PC-3 (cell line): ENCODE data around the gene BUB1.
"Not testable (repeated sequence)": the region's sequence is repeated elsewhere in the genome, so short reads cannot be mapped to it uniquely, and the experiment has no call there.

Source experiments
- CTCF ChIP-seq: fragments of 300-600 bp; sonication (generic); conservative IDR thresholded peaks from 2 replicates; pipeline ENCODE4 v1.5.1; 2017; ENCODE audit warnings: antibody characterized with exemption, low read depth, mild to moderate bottlenecking, low read length
- EZH2 ChIP-seq: fragments of 300-600 bp; sonication (generic); IDR thresholded peaks from one replicate; pipeline ENCODE4 v1.6.1; 2017; ENCODE audit warnings: antibody characterized with exemption, mild to moderate bottlenecking, low read length; ENCODE audit not compliant: unreplicated experiment

- TF ChIP-seq CTCF, EZH2: not testable (repeated sequence)
Measured at GRCh38 chr2:110603917-110604591, 73.8 kb downstream of the BUB1 start.
